Measurements from ENCODE around the gene OSBPL10. TPM values are rescaled to one million over a fixed set of nuclear protein-coding genes. Genes with fewer than 3 reads are reported as not detected.
"Not testable (repeated sequence)": the region's sequence is repeated elsewhere in the genome, so short reads cannot be mapped to it uniquely, and the experiment has no call there.

Gene OSBPL10
- total RNA-seq, 4 donors from 2014 or later, result 20.4 to 44.4 (median 30.2) TPM

DNA sequence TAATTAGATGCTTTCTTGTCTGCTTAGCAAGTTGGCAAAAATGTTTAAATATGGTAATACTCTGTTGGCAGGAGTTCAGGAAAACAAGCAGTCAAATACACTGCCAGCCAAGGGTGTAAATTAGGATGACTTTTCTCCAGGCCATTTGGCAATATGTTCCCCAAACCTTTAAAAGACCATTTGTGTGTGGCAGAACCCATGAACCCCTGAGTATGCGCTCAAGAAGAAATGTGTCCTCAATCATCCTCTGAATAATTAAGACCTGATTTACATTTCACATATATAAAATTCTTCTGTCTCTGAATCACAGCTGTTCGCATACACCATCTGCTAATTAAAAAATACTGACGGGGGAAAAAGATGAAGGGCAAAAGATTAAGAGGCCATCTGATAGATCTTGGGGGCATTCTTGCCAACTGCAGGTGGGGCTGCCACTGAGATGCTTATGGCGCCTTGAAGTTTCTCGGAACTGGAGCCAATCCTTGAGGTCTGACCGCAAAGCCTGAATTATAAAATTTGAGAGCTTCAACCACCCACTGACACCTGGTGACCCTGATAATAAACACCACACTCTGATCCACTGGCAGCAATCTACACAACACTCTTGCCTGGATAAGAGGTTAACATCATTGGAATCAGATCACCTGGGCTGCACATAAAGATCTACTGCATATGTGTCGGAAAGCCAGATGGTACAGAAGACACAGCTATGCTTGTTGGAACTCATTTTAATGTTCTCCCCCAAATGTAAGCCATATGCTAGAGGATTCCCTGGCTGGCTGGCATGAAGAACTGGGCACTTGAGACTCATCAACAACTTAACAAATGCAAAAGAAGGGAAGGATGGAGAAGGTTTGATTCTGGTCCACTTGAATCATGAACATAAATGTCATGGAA lies 190.6 kb downstream of the OSBPL10 start:
- intact Hi-C loops (cut with DNase I; ENCODE audit: low total_unique reads), result no loop called here

DNA sequence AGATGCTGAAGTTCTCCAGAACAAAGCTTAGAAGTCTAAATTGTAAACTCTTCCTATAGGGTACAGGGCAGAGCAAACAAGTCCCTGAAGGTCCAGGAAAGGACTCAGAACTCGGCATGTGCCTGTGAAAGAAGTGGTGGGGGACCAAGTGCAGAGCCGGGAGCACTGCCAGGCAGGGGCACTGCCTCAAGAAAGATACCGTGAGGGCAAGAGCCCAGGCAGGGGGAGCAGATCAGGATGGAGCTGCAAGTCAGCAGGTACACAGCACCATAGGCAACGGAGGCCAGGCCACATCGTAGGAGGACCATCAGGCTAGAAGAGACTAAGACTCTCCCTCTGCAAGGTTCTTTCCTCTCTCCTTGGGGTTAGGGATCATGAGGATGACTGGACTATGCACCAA lies 191.6 kb downstream of the OSBPL10 start:
- 71 to 78% methylated on average over 5 of the region's 5 CpGs for WGBS, 2 donors
- H3K4me3 ChIP-seq (ENCODE audit: low read depth, poor library complexity, severe bottlenecking), result no peak overlapping the region
- TF ChIP-seq CTCF (IDR thresholded peaks at IDR 0.05) (no peak), POLR2A (IDR thresholded peaks at IDR 0.05) (no peak)
- no peak for DNase-seq (ENCODE audit: low spot score in 2 of 2)
- intact Hi-C loops (cut with DNase I; ENCODE audit: low total_unique reads), result no loop called here

More for the DNA sequence above, 190.6 kb downstream of the OSBPL10 start:
- DNase-seq (ENCODE audit: low spot score in 2 of 2), result no peak
- H3K4me3 ChIP-seq (ENCODE audit: low read depth, poor library complexity, severe bottlenecking), result no peak overlapping the region
- no peak for TF ChIP-seq POLR2A (IDR thresholded peaks at IDR 0.05)
- no peak for TF ChIP-seq CTCF (IDR thresholded peaks at IDR 0.05)
- WGBS, 2 donors, result 51 to 65% methylated on average over 7 of the region's 7 CpGs

- TF ChIP-seq POLR2A (IDR thresholded peaks at IDR 0.05) (no peak), CTCF (IDR thresholded peaks at IDR 0.05) (no peak)
- intact Hi-C loops (cut with DNase I; ENCODE audit: low total_unique reads), result no loop called here
- no peak overlapping the region for H3K4me3 ChIP-seq (ENCODE audit: low read depth, poor library complexity, severe bottlenecking)
- DNase-seq (ENCODE audit: low spot score in 2 of 2), result no peak
- WGBS, 2 donors, result 48 to 75% methylated on average over 1 of the region's 1 CpG
These were observed 195.3 kb downstream of the OSBPL10 start for GRCh38 chr3:31785734-31786133.

DNA sequence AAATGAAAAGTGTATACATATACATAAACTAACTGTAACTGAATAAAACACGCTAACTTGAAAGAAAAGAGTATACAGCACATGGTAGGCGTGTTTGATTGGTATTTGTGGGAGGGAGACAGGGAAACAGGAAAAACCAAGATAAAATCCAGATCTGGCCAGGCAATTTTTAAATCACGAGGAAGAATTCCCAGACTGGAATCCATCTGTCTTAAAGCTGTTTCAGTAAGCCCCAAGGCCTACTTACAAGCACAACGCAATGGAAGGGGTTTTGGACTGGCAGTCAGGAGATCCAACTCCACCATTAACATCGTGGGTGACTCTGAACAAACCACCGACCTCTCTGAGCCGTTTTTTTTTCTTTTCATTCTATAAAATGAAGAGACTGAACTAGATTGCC lies 195.8 kb downstream of the OSBPL10 start:
- no peak for TF ChIP-seq POLR2A (IDR thresholded peaks at IDR 0.05)
- TF ChIP-seq CTCF (IDR thresholded peaks at IDR 0.05), result no peak

GRCh38 chr3:31783851-31784250 lies 197.2 kb downstream of the OSBPL10 start:
- intact Hi-C loops (cut with DNase I; ENCODE audit: low total_unique reads); DNase-seq (ENCODE audit: low spot score in 2 of 2); H3K4me3 ChIP-seq (ENCODE audit: low read depth, poor library complexity, severe bottlenecking): not testable (repeated sequence)
- 81% methylated on average over 2 of the region's 2 CpGs for WGBS, 2 donors

More for the DNA sequence above, 195.8 kb downstream of the OSBPL10 start:
- DNase-seq (ENCODE audit: low spot score in 2 of 2), result no peak
- 47 to 50% methylated on average over 7 of the region's 7 CpGs for WGBS, 2 donors
- no peak overlapping the region for H3K4me3 ChIP-seq (ENCODE audit: low read depth, poor library complexity, severe bottlenecking)
- intact Hi-C loops (cut with DNase I; ENCODE audit: low total_unique reads), result no loop called here

DNA sequence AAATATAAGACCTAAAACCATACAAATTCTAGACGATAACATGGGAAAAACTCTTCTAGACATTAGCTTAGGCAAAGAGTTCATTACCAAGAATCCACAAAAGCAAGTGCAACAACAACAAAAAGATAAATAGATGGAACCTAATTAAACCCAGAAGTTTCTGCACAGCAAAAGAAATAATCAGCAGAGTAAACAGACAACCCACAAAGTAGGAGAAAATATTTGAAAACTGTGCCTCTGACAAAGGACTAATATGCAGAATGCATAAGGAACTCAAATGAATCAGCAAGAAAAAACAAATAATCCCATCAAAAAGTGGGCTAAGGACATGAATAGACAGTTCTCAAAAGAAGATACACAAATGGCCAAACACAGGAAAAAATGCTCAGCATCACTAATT lies 198.8 kb downstream of the OSBPL10 start:
- 84 to 97% methylated on average over 1 of the region's 1 CpG for WGBS, 2 donors
- H3K4me3 ChIP-seq (ENCODE audit: low read depth, poor library complexity, severe bottlenecking); DNase-seq (ENCODE audit: low spot score in 2 of 2); intact Hi-C loops (cut with DNase I; ENCODE audit: low total_unique reads): not testable (repeated sequence)

DNA sequence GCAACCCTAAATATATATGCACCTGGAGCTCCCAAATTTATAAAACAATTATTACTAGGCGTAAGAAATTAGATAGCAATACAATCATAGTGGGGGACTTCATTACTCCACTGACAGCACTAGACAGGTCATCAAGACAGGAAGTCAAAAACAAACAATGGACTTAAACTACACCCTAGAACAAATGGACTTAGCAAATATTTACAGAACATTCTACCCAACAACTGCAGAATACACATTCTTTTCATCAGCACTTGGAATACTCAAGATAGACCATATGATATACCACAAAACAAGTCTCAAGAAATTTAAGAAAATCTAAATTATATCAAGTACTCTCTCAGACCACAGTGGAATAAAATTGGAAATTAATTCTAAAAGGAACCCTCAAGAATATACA lies 201.5 kb downstream of the OSBPL10 start:
- no peak for DNase-seq (ENCODE audit: low spot score in 2 of 2)
- H3K4me3 ChIP-seq (ENCODE audit: low read depth, poor library complexity, severe bottlenecking), result no peak overlapping the region
- 46 to 49% methylated on average over 1 of the region's 1 CpG for WGBS, 2 donors
- no peak for TF ChIP-seq CTCF (IDR thresholded peaks at IDR 0.05)
- intact Hi-C loops (cut with DNase I; ENCODE audit: low total_unique reads), result no loop called here

Measured in lower leg skin (tissue), 4 donors.